Brain microvascular endothelial cell (primary cell): ENCODE measurements around the gene UGGT2.

Experiments used
- DNase-seq: peaks from one replicate; pipeline ENCODE4 v3.0.0-alpha.2; 2020
- H3K27ac ChIP-seq: fragments of 250-450 bp; sonication (Bioruptor Pico); 2 replicates; pipeline ENCODE4 v1.5.1; 2020; ENCODE audit warnings: mild to moderate bottlenecking, moderate library complexity
- H3K27me3 ChIP-seq: fragments of 250-450 bp; sonication (Bioruptor Pico); replicated peaks from 2 replicates; pipeline ENCODE4 v1.5.1; 2020; ENCODE audit warnings: mild to moderate bottlenecking
- H3K36me3 ChIP-seq: fragments of 250-450 bp; sonication (Bioruptor Pico); replicated peaks from 2 replicates; pipeline ENCODE4 v1.5.1; 2020; ENCODE audit warnings: mild to moderate bottlenecking
- H3K4me3 ChIP-seq: 2 replicates; pipeline ENCODE4 v1.5.1; 2011; ENCODE audit warnings: low read depth, mild to moderate bottlenecking, control low read depth, low read length, moderate library complexity
- in situ Hi-C: cut with HindIII; loops from 2 replicates; pipeline ENCODE4 v1.10.0; 2017; ENCODE audit warnings: low sequenced_read_pairs, low pct_ligation_motif_present
- TF ChIP-seq, protein P1 (sequence below): IDR thresholded peaks from 2 replicates; pipeline ENCODE4 v1.5.1; 2011; ENCODE audit warnings: low read depth, mild to moderate bottlenecking, moderate library complexity, low read length, control low read depth, inconsistent platforms; ENCODE audit errors: missing control alignments

UGGT2 gene

DNA sequence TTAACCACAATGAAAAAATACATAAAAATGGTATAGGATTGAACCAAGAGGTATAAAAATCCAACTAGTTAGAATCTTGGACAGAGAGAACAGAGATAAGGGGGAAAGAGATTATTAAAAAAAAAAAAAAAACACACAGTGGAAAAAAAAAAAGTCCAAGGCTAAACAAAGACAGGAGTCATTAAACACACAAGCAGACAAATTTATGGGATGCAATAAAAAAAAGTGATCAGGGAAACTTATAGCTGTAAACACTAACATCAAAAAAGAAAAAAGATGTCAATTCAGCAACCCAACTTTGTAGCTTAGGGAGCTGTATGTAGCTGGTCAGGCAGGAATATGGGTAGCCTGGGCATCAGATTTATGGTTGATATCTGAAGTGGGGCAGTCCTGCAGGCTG, 247.3 kb downstream of the UGGT2 start:
- TF ChIP-seq, protein P1, sequence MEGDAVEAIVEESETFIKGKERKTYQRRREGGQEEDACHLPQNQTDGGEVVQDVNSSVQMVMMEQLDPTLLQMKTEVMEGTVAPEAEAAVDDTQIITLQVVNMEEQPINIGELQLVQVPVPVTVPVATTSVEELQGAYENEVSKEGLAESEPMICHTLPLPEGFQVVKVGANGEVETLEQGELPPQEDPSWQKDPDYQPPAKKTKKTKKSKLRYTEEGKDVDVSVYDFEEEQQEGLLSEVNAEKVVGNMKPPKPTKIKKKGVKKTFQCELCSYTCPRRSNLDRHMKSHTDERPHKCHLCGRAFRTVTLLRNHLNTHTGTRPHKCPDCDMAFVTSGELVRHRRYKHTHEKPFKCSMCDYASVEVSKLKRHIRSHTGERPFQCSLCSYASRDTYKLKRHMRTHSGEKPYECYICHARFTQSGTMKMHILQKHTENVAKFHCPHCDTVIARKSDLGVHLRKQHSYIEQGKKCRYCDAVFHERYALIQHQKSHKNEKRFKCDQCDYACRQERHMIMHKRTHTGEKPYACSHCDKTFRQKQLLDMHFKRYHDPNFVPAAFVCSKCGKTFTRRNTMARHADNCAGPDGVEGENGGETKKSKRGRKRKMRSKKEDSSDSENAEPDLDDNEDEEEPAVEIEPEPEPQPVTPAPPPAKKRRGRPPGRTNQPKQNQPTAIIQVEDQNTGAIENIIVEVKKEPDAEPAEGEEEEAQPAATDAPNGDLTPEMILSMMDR, result no peak
- Histone ChIP-seq H3K27me3 (no peaks in the 10 kb centered on the region), H3K36me3 (no peaks in the 10 kb centered on the region), H3K4me3 (no peak overlapping the region), H3K27ac (no peak overlapping the region)
- in situ Hi-C loops, result no loop called here
- DNase-seq, result no peak

DNA sequence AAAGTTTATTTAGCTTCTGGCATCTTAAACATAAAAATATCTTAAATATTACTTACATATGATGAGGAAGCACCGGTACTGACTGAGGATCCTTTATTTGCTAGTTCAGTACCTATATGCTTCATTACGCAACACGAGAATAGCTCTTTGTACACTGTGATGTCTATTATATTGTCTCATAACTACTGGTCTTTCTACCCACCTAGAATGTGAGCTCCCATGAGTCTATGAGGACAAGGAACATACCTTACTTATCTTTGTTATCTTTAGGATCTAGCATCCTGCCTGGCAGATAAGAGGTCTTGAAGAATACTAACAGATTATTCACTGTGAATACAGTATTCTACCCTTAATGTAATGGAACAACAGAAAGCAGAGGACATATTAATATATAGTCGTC, 251.4 kb downstream of the UGGT2 start:
- Histone ChIP-seq H3K27me3 (no peaks in the 10 kb centered on the region), H3K27ac (no peak overlapping the region), H3K36me3 (no peaks in the 10 kb centered on the region), H3K4me3 (no peak overlapping the region)
- in situ Hi-C loops, result no loop called here
- DNase-seq, result no peak
- TF ChIP-seq, protein P1, result no peak

DNA sequence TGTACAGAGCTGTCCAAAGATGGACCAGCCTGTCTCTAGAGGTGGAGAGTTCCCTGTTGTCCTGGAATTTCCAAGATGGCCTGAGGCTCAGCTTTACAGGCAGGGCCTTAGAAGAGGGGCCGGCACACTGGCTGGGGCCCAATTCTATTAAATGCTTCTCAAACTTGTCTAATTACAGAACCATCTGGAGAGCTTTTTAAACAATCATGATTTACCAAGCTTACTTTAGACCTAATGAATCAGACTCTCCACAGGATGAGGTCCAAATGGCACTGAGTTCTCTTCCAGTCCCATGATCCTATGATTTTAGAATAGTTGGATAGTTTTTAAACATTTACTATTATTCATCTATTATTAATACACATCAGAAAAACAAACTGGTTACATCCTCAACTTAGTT, 252.8 kb downstream of the UGGT2 start:
- DNase-seq, result no peak
- no peak overlapping the region for H3K4me3 ChIP-seq
- no peaks in the 10 kb centered on the region for H3K36me3 ChIP-seq
- no peaks in the 10 kb centered on the region for H3K27me3 ChIP-seq
- H3K27ac ChIP-seq, result no peak overlapping the region
- TF ChIP-seq, protein P1, result no peak
- in situ Hi-C loops, result no loop called here

DNA sequence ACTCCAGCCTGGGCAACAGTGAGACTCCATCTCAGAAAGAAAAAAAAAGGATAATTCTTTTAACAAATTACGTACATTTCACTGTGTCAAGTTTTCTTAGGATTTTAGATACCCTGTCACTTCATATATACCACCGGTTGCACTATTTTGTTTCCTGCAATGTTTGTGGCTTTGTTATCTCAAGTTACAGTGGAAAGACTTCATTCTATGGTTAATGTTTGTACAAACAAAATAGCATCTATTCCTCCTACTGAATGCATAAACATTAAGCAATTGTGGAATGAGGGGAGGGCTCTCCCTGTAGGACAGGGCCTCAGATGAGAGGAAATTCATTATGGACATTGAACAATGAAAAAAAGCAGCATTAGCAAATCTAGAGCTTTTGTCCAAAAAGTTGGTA, 256.2 kb downstream of the UGGT2 start:
- DNase-seq, result no peak

DNA sequence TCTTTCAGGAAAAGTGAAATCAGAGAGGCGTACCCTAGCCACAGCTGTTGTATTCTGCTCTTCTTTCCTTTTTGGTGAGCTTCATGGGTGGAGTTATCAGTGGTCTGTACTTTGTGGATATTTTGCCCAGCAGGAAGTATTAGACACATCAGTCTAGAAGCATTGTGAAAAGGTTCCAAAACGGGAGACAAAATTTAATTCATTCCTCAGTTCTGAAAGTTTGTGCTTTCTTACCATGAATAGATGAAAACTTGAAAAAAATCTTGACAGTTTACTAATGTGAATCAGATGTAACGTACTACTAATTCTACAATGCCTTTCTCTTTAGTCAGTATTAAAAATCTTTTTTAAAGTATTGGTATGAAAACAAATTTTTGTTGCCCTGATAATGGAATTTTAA, 259.4 kb downstream of the UGGT2 start:
- no peaks in the 10 kb centered on the region for H3K27me3 ChIP-seq
- H3K27ac ChIP-seq, result no peak overlapping the region
- in situ Hi-C loops, result no loop called here
- DNase-seq, result no peak
- TF ChIP-seq, protein P1, result no peak
- no peak overlapping the region for H3K4me3 ChIP-seq
- peaks cover 12% of the 10 kb centered on the region for H3K36me3 ChIP-seq

More for the DNA sequence above, 256.2 kb downstream of the UGGT2 start:
- in situ Hi-C loops, result no loop called here
- TF ChIP-seq, protein P1, result no peak
- Histone ChIP-seq H3K27me3 (no peaks in the 10 kb centered on the region), H3K36me3 (peaks cover 2% of the 10 kb centered on the region), H3K4me3 (no peak overlapping the region), H3K27ac (no peak overlapping the region)

DNA sequence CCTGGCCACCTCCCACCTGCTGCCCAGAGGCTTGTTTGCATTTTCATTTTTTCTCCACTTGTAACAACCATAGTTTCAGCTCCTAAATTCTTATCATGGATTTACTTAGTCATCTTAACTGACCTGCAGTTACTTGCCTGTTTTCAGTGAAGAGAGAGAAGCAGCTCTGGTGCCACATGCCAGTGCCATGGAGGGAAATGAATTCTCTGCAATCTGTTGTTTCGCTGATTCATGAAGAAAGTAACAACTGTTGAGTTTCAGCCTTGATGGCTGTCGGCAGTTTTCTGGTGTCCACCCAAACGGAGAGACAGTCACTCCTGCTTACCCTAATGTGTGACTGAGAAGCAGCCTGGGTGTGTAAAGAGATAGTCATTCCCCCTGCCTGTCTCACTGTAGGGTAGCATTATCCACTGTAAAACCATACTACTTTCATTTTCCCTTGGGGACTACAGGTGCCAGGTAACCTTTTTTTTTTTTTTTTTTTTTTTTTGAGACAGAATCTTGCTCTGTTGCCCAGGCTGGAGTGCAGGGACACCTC, 260.1 kb downstream of the UGGT2 start:
- in situ Hi-C loops, result no loop called here
- no peak for DNase-seq
- Histone ChIP-seq H3K4me3 (no peak overlapping the region), H3K36me3 (peaks cover 12% of the 10 kb centered on the region), H3K27ac (no peak overlapping the region), H3K27me3 (no peaks in the 10 kb centered on the region)
- TF ChIP-seq, protein P1, result no peak
